Panc1 (cell line): ENCODE results near the gene SEPTIN5. TPM values are rescaled to one million over a fixed set of nuclear protein-coding genes. Genes with fewer than 3 reads are reported as not detected.

ENCODE experiments used
- ATAC-seq: fragments of 200-7000 bp; cut with Tn5 transposase; 2 replicates; pipeline ENCODE4 v1.9.1; 2020; ENCODE audit warnings: mild to moderate bottlenecking, moderate library complexity
- BruUV-seq: library from RNA; stranded (reverse); fragments of 400-500 nt; replicated peaks from 2 replicates; lab custom pipeline; 2021; lab: Mats Ljungman, UMichigan
- CTCF ChIA-PET: fragments of 300-600 bp; sonication (Branson Sonifier 250); formaldehyde crosslinking; loops from one replicate; lab custom pipeline; 2022; ENCODE audit warnings: antibody characterized with exemption; lab: Charles Lee
- POLR2A ChIA-PET: fragments of 300-600 bp; sonication (Branson Sonifier 250); formaldehyde crosslinking; loops from one replicate; lab custom pipeline; 2022; ENCODE audit warnings: antibody characterized with exemption; lab: Charles Lee
- DNase-seq: peaks from one replicate; pipeline ENCODE4 v3.0.0-alpha.2; 2010; ENCODE audit warnings: low read depth, low spot score
- H3K27ac ChIP-seq: 2 replicates; pipeline ENCODE4 v1.5.1; 2011; ENCODE audit warnings: mild to moderate bottlenecking, low read length, inconsistent platforms
- H3K27me3 ChIP-seq: fragments of 200-500 bp; sonication (Bioruptor generic); 2 replicates; pipeline ENCODE4 v1.6.0; 2014; ENCODE audit warnings: low read length, inconsistent platforms; ENCODE audit not compliant: control insufficient read depth, insufficient read depth
- H3K36me3 ChIP-seq: fragments of 200-500 bp; sonication (Bioruptor generic); 2 replicates; pipeline ENCODE4 v1.5.1; 2014; ENCODE audit warnings: inconsistent platforms, mild to moderate bottlenecking, low read length, moderate library complexity; ENCODE audit not compliant: control insufficient read depth, insufficient read depth
- H3K4me1 ChIP-seq: 2 replicates; pipeline ENCODE4 v1.5.1; 2011; ENCODE audit warnings: inconsistent platforms, mild to moderate bottlenecking, low read length, moderate library complexity; ENCODE audit not compliant: control insufficient read depth, insufficient read depth
- H3K4me3 ChIP-seq, 2 experiments: 2 replicates each; pipeline ENCODE4 v1.5.1; 2011 to 2012; ENCODE audit warnings: low read depth in 2 of 2, low read length in 2 of 2, mild to moderate bottlenecking in 2 of 2, inconsistent platforms in 1 of 2, moderate library complexity in 1 of 2
- H3K9me3 ChIP-seq: fragments of 200-500 bp; sonication (Bioruptor generic); 2 replicates; pipeline ENCODE4 v1.5.1; 2014; ENCODE audit warnings: low read depth, mild to moderate bottlenecking, inconsistent platforms, low read length, moderate library complexity; ENCODE audit not compliant: control insufficient read depth, insufficient read depth
- POLR2AphosphoS5 ChIP-seq: IDR thresholded peaks from 2 replicates; pipeline ENCODE4 v1.6.1; 2012; ENCODE audit warnings: mild to moderate bottlenecking, low read depth, low read length, moderate library complexity
- SIN3A ChIP-seq: IDR thresholded peaks from 2 replicates; pipeline ENCODE4 v1.6.1; 2012; ENCODE audit warnings: low read depth, mild to moderate bottlenecking, low read length, moderate library complexity, borderline replicate concordance; ENCODE audit not compliant: insufficient read depth
- TCF7L2 ChIP-seq: IDR thresholded peaks from 2 replicates; pipeline ENCODE4 v1.6.1; 2011; ENCODE audit warnings: mild to moderate bottlenecking, low read depth, low read length, inconsistent platforms
- in situ Hi-C: cut with HindIII; loops from 2 replicates; pipeline ENCODE4 v1.10.0; 2016; ENCODE audit warnings: low sequenced_read_pairs, low pct_unique_long_range_greater_than_20kb
- intact Hi-C: fragments of 100-400 bp; cut with micrococcal nuclease; formaldehyde crosslinking; loops from one replicate; pipeline ENCODE4 v1.10.0; 2022; ENCODE audit not compliant: unreplicated experiment
- total RNA-seq: library from RNA; stranded (reverse); gene quantifications from one replicate; pipeline ENCODE4 v1.2.1, GENCODE V29; 2021; ENCODE audit not compliant: unreplicated experiment
- TF ChIP-seq, protein P1 (sequence below): fragments of 450-650 bp; IDR thresholded peaks from 2 replicates; pipeline ENCODE4 v1.5.1; 2017; ENCODE audit warnings: mild to moderate bottlenecking
- TF ChIP-seq, protein P2 (sequence below), 2 experiments: IDR thresholded peaks; 2 replicates each; pipeline ENCODE4 v1.6.1; 2011 to 2012; ENCODE audit warnings: low read depth in 2 of 2, control low read depth in 1 of 2, low read length in 1 of 2, mild to moderate bottlenecking in 1 of 2, moderate library complexity in 1 of 2; ENCODE audit not compliant: insufficient read depth in 1 of 2

SEPTIN5 gene
- total RNA-seq, 1 experiment from 2014 or later = 17.2 TPM

DNA sequence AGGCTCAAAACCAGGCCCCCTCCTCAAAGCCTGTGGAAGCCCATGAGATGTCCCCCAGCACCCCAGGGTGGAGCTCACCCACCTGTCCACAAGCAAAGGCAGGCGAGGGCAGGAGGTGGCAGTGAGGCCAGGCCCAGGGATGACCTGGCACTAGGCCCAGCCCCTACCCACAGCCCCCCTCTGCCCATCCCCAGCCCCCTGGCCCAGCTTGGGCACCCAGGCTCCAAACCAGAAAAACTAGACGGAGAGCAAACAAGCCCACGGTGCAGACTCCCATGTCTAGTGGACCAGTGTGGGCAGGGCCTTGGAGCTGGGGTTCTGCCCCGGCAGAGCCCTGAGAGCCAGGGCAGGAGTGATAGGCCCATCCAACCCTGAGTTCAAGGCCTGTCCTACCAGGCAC, 29.3 kb downstream of the SEPTIN5 start:
- no peak for DNase-seq
- CTCF ChIA-PET = interaction anchor here (0.6 kb wide), 1 partner anchor 15 kb away, joined by 4 read pairs; no protein-coding TSS in a partner anchor
- in situ Hi-C loops = no loop called here
- H3K4me3 ChIP-seq = no peak overlapping the region
- no TSS peak for BruUV-seq
- peaks cover 2% of the 10 kb centered on the region; the same call in 1 of the 2 replicates for H3K4me1 ChIP-seq
- TF ChIP-seq, protein P1, sequence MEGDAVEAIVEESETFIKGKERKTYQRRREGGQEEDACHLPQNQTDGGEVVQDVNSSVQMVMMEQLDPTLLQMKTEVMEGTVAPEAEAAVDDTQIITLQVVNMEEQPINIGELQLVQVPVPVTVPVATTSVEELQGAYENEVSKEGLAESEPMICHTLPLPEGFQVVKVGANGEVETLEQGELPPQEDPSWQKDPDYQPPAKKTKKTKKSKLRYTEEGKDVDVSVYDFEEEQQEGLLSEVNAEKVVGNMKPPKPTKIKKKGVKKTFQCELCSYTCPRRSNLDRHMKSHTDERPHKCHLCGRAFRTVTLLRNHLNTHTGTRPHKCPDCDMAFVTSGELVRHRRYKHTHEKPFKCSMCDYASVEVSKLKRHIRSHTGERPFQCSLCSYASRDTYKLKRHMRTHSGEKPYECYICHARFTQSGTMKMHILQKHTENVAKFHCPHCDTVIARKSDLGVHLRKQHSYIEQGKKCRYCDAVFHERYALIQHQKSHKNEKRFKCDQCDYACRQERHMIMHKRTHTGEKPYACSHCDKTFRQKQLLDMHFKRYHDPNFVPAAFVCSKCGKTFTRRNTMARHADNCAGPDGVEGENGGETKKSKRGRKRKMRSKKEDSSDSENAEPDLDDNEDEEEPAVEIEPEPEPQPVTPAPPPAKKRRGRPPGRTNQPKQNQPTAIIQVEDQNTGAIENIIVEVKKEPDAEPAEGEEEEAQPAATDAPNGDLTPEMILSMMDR = no peak
- TF ChIP-seq POLR2AphosphoS5 = no peak
- TF ChIP-seq SIN3A = no peak
- no peak for TF ChIP-seq TCF7L2
- TF ChIP-seq, protein P2, sequence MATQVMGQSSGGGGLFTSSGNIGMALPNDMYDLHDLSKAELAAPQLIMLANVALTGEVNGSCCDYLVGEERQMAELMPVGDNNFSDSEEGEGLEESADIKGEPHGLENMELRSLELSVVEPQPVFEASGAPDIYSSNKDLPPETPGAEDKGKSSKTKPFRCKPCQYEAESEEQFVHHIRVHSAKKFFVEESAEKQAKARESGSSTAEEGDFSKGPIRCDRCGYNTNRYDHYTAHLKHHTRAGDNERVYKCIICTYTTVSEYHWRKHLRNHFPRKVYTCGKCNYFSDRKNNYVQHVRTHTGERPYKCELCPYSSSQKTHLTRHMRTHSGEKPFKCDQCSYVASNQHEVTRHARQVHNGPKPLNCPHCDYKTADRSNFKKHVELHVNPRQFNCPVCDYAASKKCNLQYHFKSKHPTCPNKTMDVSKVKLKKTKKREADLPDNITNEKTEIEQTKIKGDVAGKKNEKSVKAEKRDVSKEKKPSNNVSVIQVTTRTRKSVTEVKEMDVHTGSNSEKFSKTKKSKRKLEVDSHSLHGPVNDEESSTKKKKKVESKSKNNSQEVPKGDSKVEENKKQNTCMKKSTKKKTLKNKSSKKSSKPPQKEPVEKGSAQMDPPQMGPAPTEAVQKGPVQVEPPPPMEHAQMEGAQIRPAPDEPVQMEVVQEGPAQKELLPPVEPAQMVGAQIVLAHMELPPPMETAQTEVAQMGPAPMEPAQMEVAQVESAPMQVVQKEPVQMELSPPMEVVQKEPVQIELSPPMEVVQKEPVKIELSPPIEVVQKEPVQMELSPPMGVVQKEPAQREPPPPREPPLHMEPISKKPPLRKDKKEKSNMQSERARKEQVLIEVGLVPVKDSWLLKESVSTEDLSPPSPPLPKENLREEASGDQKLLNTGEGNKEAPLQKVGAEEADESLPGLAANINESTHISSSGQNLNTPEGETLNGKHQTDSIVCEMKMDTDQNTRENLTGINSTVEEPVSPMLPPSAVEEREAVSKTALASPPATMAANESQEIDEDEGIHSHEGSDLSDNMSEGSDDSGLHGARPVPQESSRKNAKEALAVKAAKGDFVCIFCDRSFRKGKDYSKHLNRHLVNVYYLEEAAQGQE (IDR thresholded peaks at IDR 0.05; ENCODE audit: insufficient read depth in 1 of 2, low read depth in 2 of 2, low read length in 1 of 2) = no peak
- no peak for ATAC-seq
- H3K27me3 ChIP-seq = no peaks in the 10 kb centered on the region
- POLR2A ChIA-PET = no interaction called here
- H3K36me3 ChIP-seq = no peaks in the 10 kb centered on the region
- no peak overlapping the region for H3K27ac ChIP-seq
- H3K9me3 ChIP-seq = no peaks in the 10 kb centered on the region
- intact Hi-C loops = no loop called here

DNA sequence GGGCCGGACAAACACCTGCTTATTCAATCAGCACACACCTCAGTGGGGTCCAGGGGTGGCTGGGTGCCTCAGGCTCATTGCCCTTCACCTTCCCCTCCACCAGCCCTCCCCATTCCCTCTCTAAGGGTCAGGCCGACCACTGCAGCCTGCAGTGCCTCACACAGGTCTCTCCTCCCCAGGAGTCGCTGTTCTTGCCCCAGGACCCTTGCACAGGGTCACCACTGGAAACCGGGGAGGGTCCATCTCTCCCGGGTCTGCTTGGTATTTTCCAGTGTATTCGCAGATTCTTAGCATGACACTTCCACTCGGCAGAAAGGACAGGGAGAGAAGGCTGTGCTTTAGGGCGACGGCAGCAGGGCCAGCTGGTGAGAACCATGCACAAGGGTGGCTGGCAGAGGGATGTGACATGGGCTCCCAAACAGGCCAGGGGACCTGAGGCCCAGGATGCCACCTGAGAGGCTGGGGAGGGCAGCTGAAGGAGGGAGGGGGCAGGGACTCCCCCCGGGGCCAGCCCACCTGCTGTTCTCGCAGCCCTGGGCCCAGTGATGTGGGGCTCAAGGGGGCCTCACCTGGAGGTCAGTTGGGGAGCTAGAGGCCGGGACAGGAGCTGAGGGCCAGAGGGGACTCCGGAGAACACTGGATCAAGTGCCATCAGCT, 30.2 kb downstream of the SEPTIN5 start:
- no peak for ATAC-seq
- H3K36me3 ChIP-seq = no peaks in the 10 kb centered on the region
- intact Hi-C loops = no loop called here
- in situ Hi-C loops = no loop called here
- peaks cover 2% of the 10 kb centered on the region; the same call in 1 of the 2 replicates for H3K4me1 ChIP-seq
- no peak for DNase-seq
- H3K27me3 ChIP-seq = no peaks in the 10 kb centered on the region
- POLR2A ChIA-PET = no interaction called here
- no peak for TF ChIP-seq SIN3A
- TF ChIP-seq TCF7L2 = no peak
- TF ChIP-seq, protein P2 (IDR thresholded peaks at IDR 0.05; ENCODE audit: insufficient read depth in 1 of 2, low read depth in 2 of 2, low read length in 1 of 2) = no peak
- TF ChIP-seq, protein P1 = no peak
- TF ChIP-seq POLR2AphosphoS5 = no peak
- CTCF ChIA-PET = interaction anchor here (1.4 kb wide), 1 partner anchor 14 kb away, joined by 4 read pairs; no protein-coding TSS in a partner anchor
- no peak overlapping the region for H3K27ac ChIP-seq
- no peaks in the 10 kb centered on the region for H3K9me3 ChIP-seq
- no peak overlapping the region for H3K4me3 ChIP-seq
- BruUV-seq = no TSS peak
